Epithelial cell of esophagus (primary cell): ENCODE data around the gene PHGDH.

ENCODE experiments used
- DNase-seq: peaks from one replicate; pipeline ENCODE4 v3.0.0; 2010; ENCODE audit warnings: low read depth
- H3K4me3 ChIP-seq: 2 replicates; pipeline ENCODE4 v1.5.1; 2011; ENCODE audit warnings: mild to moderate bottlenecking, low read length, control low read depth
- TF ChIP-seq, protein P1 (sequence below): IDR thresholded peaks from 2 replicates; pipeline ENCODE4 v1.5.1; 2011; ENCODE audit warnings: low read depth, mild to moderate bottlenecking, low read length, control low read depth, inconsistent platforms; ENCODE audit not compliant: insufficient read depth; ENCODE audit errors: missing control alignments

Gene PHGDH

DNA sequence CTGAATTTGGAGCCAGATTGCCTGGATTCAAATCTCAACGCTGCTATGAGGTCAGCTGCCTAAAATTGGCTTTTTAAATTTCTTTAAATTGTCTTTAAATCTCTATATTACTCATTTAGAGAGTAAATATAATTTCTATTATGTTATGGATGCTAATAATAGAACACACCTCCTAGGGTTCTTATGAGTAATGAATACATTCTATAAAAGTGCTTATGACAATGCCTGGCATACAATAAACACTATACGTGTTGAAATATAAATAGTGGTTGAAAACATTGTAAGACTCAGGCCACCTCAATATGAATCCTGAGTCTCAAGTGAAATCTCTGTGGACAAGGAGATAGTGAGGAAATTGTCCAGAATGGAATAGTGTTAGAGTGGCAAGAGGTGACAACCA is 31.0 kb upstream of the PHGDH start:
- no peak overlapping the region for H3K4me3 ChIP-seq
- DNase-seq = peak; percentile 40
- TF ChIP-seq, protein P1, sequence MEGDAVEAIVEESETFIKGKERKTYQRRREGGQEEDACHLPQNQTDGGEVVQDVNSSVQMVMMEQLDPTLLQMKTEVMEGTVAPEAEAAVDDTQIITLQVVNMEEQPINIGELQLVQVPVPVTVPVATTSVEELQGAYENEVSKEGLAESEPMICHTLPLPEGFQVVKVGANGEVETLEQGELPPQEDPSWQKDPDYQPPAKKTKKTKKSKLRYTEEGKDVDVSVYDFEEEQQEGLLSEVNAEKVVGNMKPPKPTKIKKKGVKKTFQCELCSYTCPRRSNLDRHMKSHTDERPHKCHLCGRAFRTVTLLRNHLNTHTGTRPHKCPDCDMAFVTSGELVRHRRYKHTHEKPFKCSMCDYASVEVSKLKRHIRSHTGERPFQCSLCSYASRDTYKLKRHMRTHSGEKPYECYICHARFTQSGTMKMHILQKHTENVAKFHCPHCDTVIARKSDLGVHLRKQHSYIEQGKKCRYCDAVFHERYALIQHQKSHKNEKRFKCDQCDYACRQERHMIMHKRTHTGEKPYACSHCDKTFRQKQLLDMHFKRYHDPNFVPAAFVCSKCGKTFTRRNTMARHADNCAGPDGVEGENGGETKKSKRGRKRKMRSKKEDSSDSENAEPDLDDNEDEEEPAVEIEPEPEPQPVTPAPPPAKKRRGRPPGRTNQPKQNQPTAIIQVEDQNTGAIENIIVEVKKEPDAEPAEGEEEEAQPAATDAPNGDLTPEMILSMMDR = no peak

DNA sequence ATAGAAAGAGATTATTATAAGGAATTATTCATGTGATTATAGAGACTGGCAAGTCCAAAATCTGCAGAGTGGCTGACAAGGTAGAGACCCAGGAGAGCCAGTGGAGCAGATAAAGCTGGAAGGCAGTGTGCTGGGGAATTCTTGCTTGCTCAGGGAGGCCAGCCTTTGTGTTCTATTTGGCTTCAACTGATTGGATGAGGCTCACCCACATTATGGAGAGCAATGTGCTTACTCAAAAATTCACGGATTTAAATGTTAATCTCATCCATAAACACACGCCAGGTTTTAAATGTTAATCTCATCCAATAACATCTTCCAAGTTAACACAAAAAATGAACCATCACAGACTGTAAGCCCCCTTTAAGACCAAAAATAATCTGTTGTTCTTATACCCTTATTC is 30.2 kb upstream of the PHGDH start:
- no peak overlapping the region for H3K4me3 ChIP-seq
- DNase-seq = no peak
- TF ChIP-seq, protein P1 = no peak

DNA sequence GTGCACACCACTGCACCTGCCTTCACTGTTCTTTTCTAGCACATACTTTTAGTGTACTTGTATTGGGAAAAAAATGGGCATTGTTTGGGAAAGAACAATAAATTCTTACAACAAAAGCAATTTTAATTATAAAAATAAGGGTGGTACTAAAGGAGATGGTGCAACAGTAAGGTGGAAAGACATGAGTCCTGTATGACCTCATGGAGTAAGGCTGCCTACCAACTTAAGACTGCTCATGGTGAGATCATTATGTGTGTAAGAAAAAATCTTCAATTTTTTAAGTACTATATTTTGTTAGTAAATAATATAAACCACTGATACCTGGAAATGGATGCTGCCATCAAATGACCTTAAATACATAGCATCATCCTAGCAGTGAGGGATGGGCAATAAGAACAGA is 29.6 kb upstream of the PHGDH start:
- TF ChIP-seq, protein P1 = no peak
- DNase-seq = peak; percentile 69
- H3K4me3 ChIP-seq = no peak overlapping the region

DNA sequence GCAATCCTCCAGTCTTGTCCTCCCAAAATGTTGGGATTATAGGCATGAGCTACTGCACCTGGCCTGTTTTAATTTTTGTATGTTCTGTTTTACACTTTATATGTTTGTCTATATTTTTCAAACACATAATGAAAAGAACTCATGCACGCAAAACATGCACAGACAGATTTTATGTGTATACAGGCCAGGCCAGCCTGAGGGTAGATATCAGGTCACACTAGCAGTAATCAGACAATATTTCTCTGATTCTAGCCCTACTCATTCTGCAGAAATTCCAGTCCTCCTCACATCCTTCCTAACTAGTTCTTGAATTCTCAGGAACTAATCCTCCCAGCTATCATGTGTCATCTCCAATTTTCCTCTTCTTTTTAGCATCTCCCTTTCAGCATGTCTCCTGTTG is 27.8 kb upstream of the PHGDH start:
- no peak overlapping the region for H3K4me3 ChIP-seq
- TF ChIP-seq, protein P1 = no peak
- peak; percentile 55 for DNase-seq

DNA sequence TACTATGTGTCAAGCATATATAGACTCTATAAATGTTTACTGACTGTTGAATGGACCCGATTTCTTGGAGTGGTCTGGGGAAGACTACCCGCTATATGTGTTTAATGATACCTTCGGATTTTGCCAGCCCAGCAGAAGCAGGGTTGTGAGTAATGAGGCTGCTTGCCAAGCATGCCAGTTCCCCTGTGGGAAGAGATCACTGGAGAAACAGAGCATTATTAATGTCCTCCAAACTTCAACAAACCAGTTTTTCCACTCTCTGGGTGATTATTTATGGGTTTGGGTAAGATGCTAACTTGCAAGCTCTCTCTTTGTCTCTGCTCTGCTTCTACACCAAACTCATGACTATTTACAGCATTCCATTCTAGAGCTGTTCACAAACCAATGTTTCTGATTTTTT is 25.1 kb upstream of the PHGDH start:
- TF ChIP-seq, protein P1 = no peak
- H3K4me3 ChIP-seq = no peak overlapping the region
- DNase-seq = peak; percentile 96

DNA sequence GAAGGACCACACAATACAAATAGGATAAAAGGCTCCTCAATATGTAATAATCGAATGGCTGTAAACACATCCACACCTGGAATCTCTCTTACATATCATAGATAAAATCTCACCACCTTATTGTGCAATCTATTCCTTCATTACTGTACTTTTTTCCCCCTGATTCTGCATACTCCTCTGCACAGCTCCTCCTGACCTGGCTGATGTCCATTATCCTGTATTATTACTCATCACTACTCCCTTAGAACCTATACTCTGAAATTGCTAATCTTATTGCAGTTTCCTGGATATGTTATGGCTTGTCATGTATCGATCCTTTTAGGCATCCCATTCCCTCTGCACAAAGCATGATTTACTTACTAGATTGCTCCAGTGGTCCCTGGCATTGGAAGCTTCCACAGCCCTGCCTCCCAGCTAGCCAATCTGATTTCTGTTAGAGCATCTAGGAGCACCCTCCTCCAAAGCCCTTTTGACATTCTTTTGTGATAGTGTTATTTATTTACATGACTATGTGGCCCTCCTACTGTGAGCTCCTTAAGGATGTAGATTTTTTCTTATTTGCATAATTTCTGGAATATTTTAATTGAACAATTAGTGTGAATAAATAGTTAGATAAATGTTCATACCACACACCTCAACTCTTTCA is 24.2 kb upstream of the PHGDH start:
- H3K4me3 ChIP-seq = no peak overlapping the region
- peak; percentile 78 for DNase-seq
- TF ChIP-seq, protein P1 = no peak

DNA sequence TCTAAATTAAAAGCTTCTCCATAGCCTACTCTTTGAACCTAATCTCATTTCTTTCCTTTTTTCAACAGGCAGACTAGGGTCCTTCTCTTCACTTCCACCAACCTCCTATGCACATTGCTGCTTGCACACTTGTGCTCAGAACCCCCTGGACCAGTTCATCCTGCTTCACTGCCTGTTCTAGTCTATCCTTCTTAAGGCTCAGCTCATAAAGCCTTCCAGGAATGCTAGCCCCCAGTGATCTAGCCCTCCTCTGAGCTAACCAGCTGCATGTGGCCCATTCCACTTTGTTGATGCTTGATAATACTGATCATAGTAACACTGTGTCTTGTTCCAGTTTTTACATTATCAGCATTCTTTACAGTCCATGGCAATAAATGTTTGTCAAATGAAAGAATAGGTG is 22.9 kb upstream of the PHGDH start:
- H3K4me3 ChIP-seq = no peak overlapping the region
- TF ChIP-seq, protein P1 = no peak
- no peak for DNase-seq
